HCT116 (cell line): Measurements from ENCODE around the gene DHRS4L2. TPM values are rescaled to one million over a fixed set of nuclear protein-coding genes. Genes with fewer than 3 reads are reported as not detected.
"Not testable (repeated sequence)": the region's sequence is repeated elsewhere in the genome, so short reads cannot be mapped to it uniquely, and the experiment has no call there.

Experiments used
- ATAC-seq: fragments of 200-7000 bp; cut with Tn5 transposase; 2 replicates; pipeline ENCODE4 v1.9.1; 2020; ENCODE audit warnings: mild to moderate bottlenecking, moderate library complexity
- BruUV-seq: library from RNA; stranded (reverse); fragments of 400-500 nt; replicated peaks from 2 replicates; lab custom pipeline; 2021; lab: Mats Ljungman, UMichigan
- CTCF ChIA-PET: fragments of 300-600 bp; sonication (Branson Sonifier 250); formaldehyde crosslinking; loops from one replicate; lab custom pipeline; 2021; ENCODE audit warnings: antibody characterized with exemption; lab: Charles Lee
- POLR2A ChIA-PET: fragments of 300-600, 350-600 bp; sonication (Branson Sonifier 250); formaldehyde crosslinking; loops from one replicate; lab custom pipeline; 2021; ENCODE audit warnings: antibody characterized with exemption; lab: Charles Lee
- RAD21 ChIA-PET, 2 experiments: fragments of 300-600 bp; sonication (Branson Sonifier 250); formaldehyde crosslinking; loops; one replicate each; lab custom pipeline; 2023; ENCODE audit warnings: low total read pairs in 2 of 2; ENCODE audit not compliant: uncharacterized antibody in 2 of 2, unreplicated experiment in 2 of 2, low non-redundant PET in 1 of 2; lab: Charles Lee
- DNase-seq: peaks from one replicate; pipeline ENCODE4 v3.0.0-alpha.2; 2010; ENCODE audit warnings: low read depth, low spot score
- H2AFZ ChIP-seq: fragments of 200-600 bp; shearing (Covaris generic), sonication (generic); 2 replicates; pipeline ENCODE4 v1.6.1; 2017; ENCODE audit warnings: low read depth, mixed run types, mixed read lengths, antibody characterized with exemption, low read length; ENCODE audit not compliant: poor library complexity, severe bottlenecking
- H3K27ac ChIP-seq: 2 replicates; pipeline ENCODE4 v1.5.1; 2012; ENCODE audit warnings: low read depth, low read length
- H3K27me3 ChIP-seq: fragments of 200-600 bp; sonication (generic); 2 replicates; pipeline ENCODE4 v1.6.1; 2016; ENCODE audit warnings: mixed run types, low read length, mixed read lengths; ENCODE audit not compliant: insufficient read depth
- H3K36me3 ChIP-seq, 2 experiments: fragments of 200-500 bp in 1 of 2; fragments of 200-600 bp in 1 of 2; sonication (Bioruptor generic) in 1 of 2; sonication (generic) in 1 of 2; 2 replicates each; pipeline versions ENCODE4 v1.5.1 to v1.6.1; 2014 to 2016; ENCODE audit warnings: low read length in 2 of 2, inconsistent platforms in 1 of 2, mixed read lengths in 1 of 2, mixed run types in 1 of 2; ENCODE audit not compliant: insufficient read depth in 2 of 2, control insufficient read depth in 1 of 2
- H3K4me1 ChIP-seq, 2 experiments: fragments of 200-600 bp in 1 of 2; sonication (generic) in 1 of 2; 2 replicates each; pipeline versions ENCODE4 v1.5.1 to v1.6.1; 2012 to 2017; ENCODE audit warnings: low read length in 2 of 2, inconsistent platforms in 1 of 2, mild to moderate bottlenecking in 1 of 2, mixed read lengths in 1 of 2, mixed run types in 1 of 2, moderate library complexity in 1 of 2; ENCODE audit not compliant: insufficient read depth in 2 of 2, control insufficient read depth in 1 of 2
- H3K4me2 ChIP-seq: fragments of 200-600 bp; sonication (generic); 2 replicates; pipeline ENCODE4 v1.6.1; 2017; ENCODE audit warnings: mixed run types, low read length, mixed read lengths
- H3K4me3 ChIP-seq, 2 experiments: fragments of 200-600 bp in 1 of 2; sonication (generic) in 1 of 2; replicated peaks in 1 of 2; 2 replicates each; pipeline ENCODE4 v1.5.1; 2011 to 2016; ENCODE audit warnings: low read length in 2 of 2, control low read depth in 1 of 2, low read depth in 1 of 2, mild to moderate bottlenecking in 1 of 2, mixed read lengths in 1 of 2, mixed run types in 1 of 2
- H3K79me2 ChIP-seq: fragments of 200-600 bp; sonication (generic); 2 replicates; pipeline ENCODE4 v1.6.1; 2017; ENCODE audit warnings: mild to moderate bottlenecking, mixed run types, low read length, moderate library complexity, mixed read lengths; ENCODE audit not compliant: insufficient read depth
- H3K9ac ChIP-seq: fragments of 200-600 bp; sonication (generic); 2 replicates; pipeline ENCODE4 v1.6.1; 2016; ENCODE audit warnings: low read length, mixed read lengths
- H3K9me2 ChIP-seq: fragments of 200-600 bp; sonication (generic), shearing (Covaris generic); 2 replicates; pipeline ENCODE4 v1.6.1; 2017; ENCODE audit warnings: mixed run types, mild to moderate bottlenecking, moderate library complexity; ENCODE audit not compliant: insufficient read depth
- H3K9me3 ChIP-seq, 2 experiments: fragments of 200-500 bp in 1 of 2; fragments of 200-600 bp in 1 of 2; sonication (Bioruptor generic) in 1 of 2; sonication (generic) in 1 of 2; 2 replicates each; pipeline ENCODE4 v1.6.1; 2014 to 2017; ENCODE audit warnings: low read length in 2 of 2, mixed read lengths in 2 of 2, inconsistent platforms in 1 of 2, low read depth in 1 of 2, mild to moderate bottlenecking in 1 of 2, mixed run types in 1 of 2, moderate library complexity in 1 of 2; ENCODE audit not compliant: control insufficient read depth in 1 of 2, insufficient read depth in 1 of 2
- H4K20me1 ChIP-seq: fragments of 200-600 bp; sonication (generic), shearing (Covaris generic); 2 replicates; pipeline ENCODE4 v1.6.1; 2017; ENCODE audit warnings: mixed run types, mild to moderate bottlenecking, moderate library complexity; ENCODE audit not compliant: insufficient read depth
- CBX3 ChIP-seq: IDR thresholded peaks from 2 replicates; pipeline ENCODE4 v1.6.1; 2012; ENCODE audit warnings: low read depth
- ELF1 ChIP-seq: IDR thresholded peaks from 2 replicates; pipeline ENCODE4 v1.6.1; 2012; ENCODE audit warnings: low read depth, borderline replicate concordance
- EZH2phosphoT487 ChIP-seq: fragments of 200-600 bp; IDR thresholded peaks from 2 replicates; pipeline ENCODE4 v1.6.1; 2018; ENCODE audit warnings: antibody characterized with exemption, borderline replicate concordance
- JUND ChIP-seq: IDR thresholded peaks from 2 replicates; pipeline ENCODE4 v1.6.1; 2012
- MAX ChIP-seq: IDR thresholded peaks from 2 replicates; pipeline ENCODE4 v1.6.1; 2012
- POLR2A ChIP-seq: IDR thresholded peaks from 2 replicates; pipeline ENCODE4 v1.7.0; 2011; ENCODE audit warnings: borderline replicate concordance; ENCODE audit not compliant: insufficient read depth, insufficient read length; ENCODE audit errors: extremely low read depth
- POLR2AphosphoS5 ChIP-seq: IDR thresholded peaks from 2 replicates; pipeline ENCODE4 v1.6.1; 2011; ENCODE audit warnings: mild to moderate bottlenecking, low read depth, low read length, moderate library complexity
- RAD21 ChIP-seq: IDR thresholded peaks from 2 replicates; pipeline ENCODE4 v1.6.1; 2012; ENCODE audit warnings: low read depth, mild to moderate bottlenecking
- SIN3A ChIP-seq: IDR thresholded peaks from 2 replicates; pipeline ENCODE4 v1.6.1; 2012; ENCODE audit warnings: low read depth
- SRF ChIP-seq: IDR thresholded peaks from 2 replicates; pipeline ENCODE4 v1.6.1; 2012; ENCODE audit warnings: low read depth
- TCF7L2 ChIP-seq: IDR thresholded peaks from 2 replicates; pipeline ENCODE4 v1.7.0; 2011; ENCODE audit warnings: borderline replicate concordance, inconsistent platforms; ENCODE audit not compliant: insufficient read depth, insufficient read length; ENCODE audit errors: extremely low read depth
- YY1 ChIP-seq: IDR thresholded peaks from 2 replicates; pipeline ENCODE4 v1.6.1; 2011; ENCODE audit warnings: low read length, low read depth, moderate library complexity, mild to moderate bottlenecking; ENCODE audit not compliant: insufficient replicate concordance; ENCODE audit errors: extremely low read depth
- ZFX ChIP-seq: fragments of 450-650 bp; IDR thresholded peaks from 2 replicates; pipeline ENCODE4 v1.6.1; 2017
- intact Hi-C: fragments of 100-400 bp; cut with micrococcal nuclease; formaldehyde crosslinking; loops from 2 replicates; pipeline ENCODE4 v1.10.0; 2022
- total RNA-seq: library from RNA; stranded (reverse); gene quantifications from one replicate; pipeline ENCODE4 v1.2.1, GENCODE V29; 2021; ENCODE audit not compliant: unreplicated experiment
- TF ChIP-seq, protein P1 (sequence below), 3 experiments: fragments of 200-600 bp in 1 of 3; sonication (generic) in 1 of 3; IDR thresholded peaks in 2 of 3; conservative IDR thresholded peaks in 1 of 3; 2 replicates each; pipeline ENCODE4 v1.5.1; 2012 to 2017; ENCODE audit warnings: low read depth in 2 of 3, low read length in 2 of 3, antibody characterized with exemption in 1 of 3, borderline replicate concordance in 1 of 3, control low read depth in 1 of 3, mild to moderate bottlenecking in 1 of 3, mixed read lengths in 1 of 3, mixed run types in 1 of 3, moderate library complexity in 1 of 3; ENCODE audit not compliant: insufficient read depth in 1 of 3

DHRS4L2 gene
- total RNA-seq, 1 experiment from 2014 or later = 18.6 TPM

DNA sequence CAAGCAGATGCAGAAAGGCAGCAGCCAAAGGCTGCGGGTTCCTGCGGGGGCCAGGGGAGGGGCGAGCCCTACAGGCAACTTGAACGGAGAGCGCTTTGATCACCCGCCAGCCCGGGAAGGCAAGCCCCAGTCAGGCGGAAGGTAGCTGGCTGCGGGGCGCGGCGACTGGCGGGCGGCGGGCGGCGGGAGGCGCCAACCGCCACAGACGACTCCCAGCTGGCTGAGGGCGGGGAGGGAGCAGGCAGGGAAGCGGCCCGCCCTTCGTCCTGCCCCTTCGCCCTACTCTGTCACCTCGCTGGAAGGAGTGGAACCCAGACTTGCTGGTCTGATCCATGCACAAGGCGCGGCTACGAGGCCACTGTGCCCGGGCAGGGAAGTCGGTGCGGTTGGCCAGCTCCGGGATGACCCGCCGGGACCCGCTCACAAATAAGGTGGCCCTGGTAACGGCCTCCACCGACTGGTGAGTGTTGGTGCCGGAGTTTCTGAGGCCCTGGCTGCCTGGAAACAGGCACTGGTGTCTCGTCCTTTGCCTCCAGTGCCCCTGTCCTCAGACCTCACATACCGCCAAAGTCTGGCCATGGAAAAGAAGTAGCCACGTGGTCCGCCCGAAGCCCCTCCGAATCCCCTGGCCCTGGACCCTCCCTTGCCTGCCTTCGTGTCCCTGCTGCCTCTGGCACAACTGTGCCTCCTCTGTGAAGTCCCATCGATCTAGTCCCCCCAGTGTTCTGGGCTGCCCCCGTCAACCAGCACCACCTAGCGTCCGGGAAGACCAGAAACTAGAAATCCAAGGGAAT is 47.6 kb downstream of the DHRS4L2 start:
- POLR2A ChIA-PET = interaction anchor here (1.2 kb wide), 1 partner anchor 110 kb away, joined by 3 read pairs; the partner anchor contains the start of gene PSME2
- intact Hi-C loops = loop anchor here (5.0 kb wide), 1 partner anchor 49 kb away; the partner anchor contains the start of gene DHRS4L2
- TSS peak; percentile 85 for BruUV-seq

GRCh38 chr14:24036963-24037657 is 48.4 kb downstream of the DHRS4L2 start:
- BruUV-seq, H3K27me3 ChIP-seq, H4K20me1 ChIP-seq, H3K9me2 ChIP-seq, RAD21 ChIA-PET, H3K36me3 ChIP-seq, DNase-seq, H3K9me3 ChIP-seq, H2AFZ ChIP-seq, CTCF ChIA-PET, ATAC-seq, H3K79me2 ChIP-seq: not testable (repeated sequence)
- POLR2A ChIA-PET = interaction anchor here (1.2 kb wide), 1 partner anchor 110 kb away, joined by 3 read pairs; the partner anchor contains the start of gene PSME2
- H3K27ac ChIP-seq = peak overlapping the region; percentile 94
- H3K4me3 ChIP-seq = peak overlapping the region; percentile 63 to 70
- intact Hi-C loops = loop anchor here (5.0 kb wide), 1 partner anchor 50 kb away; the partner anchor contains the start of gene DHRS4L2
- peaks cover 11 to 26% of the 10 kb centered on the region in 2 experiments; a peak in 3 of 4 replicates for H3K4me1 ChIP-seq
- peak overlapping the region; percentile 89 for H3K4me2 ChIP-seq
- peak overlapping the region; percentile 70 for H3K9ac ChIP-seq

More for the DNA sequence above, 47.6 kb downstream of the DHRS4L2 start:
- H3K4me3 ChIP-seq = peak overlapping the region; percentile 63 to 70
- CTCF ChIA-PET = interaction anchor here (1.0 kb wide), 1 partner anchor 72 kb away, joined by 3 read pairs; no protein-coding TSS in a partner anchor
- H3K36me3 ChIP-seq = no peaks in the 10 kb centered on the region
- no peaks in the 10 kb centered on the region for H3K79me2 ChIP-seq
- H3K9ac ChIP-seq = peak overlapping the region; percentile 70
- ATAC-seq (peak; percentile 91), DNase-seq (peak; percentile 65)
- peak overlapping the region; percentile 89 for H3K4me2 ChIP-seq
- H3K9me2 ChIP-seq = no peaks in the 10 kb centered on the region
- peak overlapping the region; percentile 33 for H2AFZ ChIP-seq
- H4K20me1 ChIP-seq = no peaks in the 10 kb centered on the region
- H3K4me1 ChIP-seq = peaks cover 11 to 26% of the 10 kb centered on the region in 2 experiments; a peak in 3 of 4 replicates
- H3K27me3 ChIP-seq = no peaks in the 10 kb centered on the region
- TF ChIP-seq ELF1 = no peak
- TF ChIP-seq JUND = no peak
- TF ChIP-seq MAX = peak; percentile 34; the same call in 1 of the 2 replicates
- peak; percentile 72 for TF ChIP-seq ZFX
- no peak for TF ChIP-seq SRF
- TF ChIP-seq, protein P1, sequence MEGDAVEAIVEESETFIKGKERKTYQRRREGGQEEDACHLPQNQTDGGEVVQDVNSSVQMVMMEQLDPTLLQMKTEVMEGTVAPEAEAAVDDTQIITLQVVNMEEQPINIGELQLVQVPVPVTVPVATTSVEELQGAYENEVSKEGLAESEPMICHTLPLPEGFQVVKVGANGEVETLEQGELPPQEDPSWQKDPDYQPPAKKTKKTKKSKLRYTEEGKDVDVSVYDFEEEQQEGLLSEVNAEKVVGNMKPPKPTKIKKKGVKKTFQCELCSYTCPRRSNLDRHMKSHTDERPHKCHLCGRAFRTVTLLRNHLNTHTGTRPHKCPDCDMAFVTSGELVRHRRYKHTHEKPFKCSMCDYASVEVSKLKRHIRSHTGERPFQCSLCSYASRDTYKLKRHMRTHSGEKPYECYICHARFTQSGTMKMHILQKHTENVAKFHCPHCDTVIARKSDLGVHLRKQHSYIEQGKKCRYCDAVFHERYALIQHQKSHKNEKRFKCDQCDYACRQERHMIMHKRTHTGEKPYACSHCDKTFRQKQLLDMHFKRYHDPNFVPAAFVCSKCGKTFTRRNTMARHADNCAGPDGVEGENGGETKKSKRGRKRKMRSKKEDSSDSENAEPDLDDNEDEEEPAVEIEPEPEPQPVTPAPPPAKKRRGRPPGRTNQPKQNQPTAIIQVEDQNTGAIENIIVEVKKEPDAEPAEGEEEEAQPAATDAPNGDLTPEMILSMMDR (IDR thresholded peaks at IDR 0.05 in 2 of 3, conservative IDR thresholded peaks at IDR 0.05 in 1 of 3; ENCODE audit: borderline replicate concordance in 1 of 3, insufficient read depth in 1 of 3, low read depth in 2 of 3, low read length in 2 of 3) = peak; percentile 50 to 88 (median 79); a peak in 5 of 6 replicates
- peak; percentile 69 for TF ChIP-seq YY1
- peak; percentile 92 for TF ChIP-seq TCF7L2
- TF ChIP-seq POLR2AphosphoS5 = peak; percentile 88
- peak; percentile 54 for TF ChIP-seq RAD21
- no peak for TF ChIP-seq EZH2phosphoT487
- TF ChIP-seq POLR2A = peak; percentile 72
- no peak for TF ChIP-seq SIN3A
- TF ChIP-seq CBX3 = peak; percentile 60
- peaks cover 0 to 9% of the 10 kb centered on the region in 2 experiments; a peak in 1 of 4 replicates for H3K9me3 ChIP-seq
- RAD21 ChIA-PET = interaction anchor here in 1 of 2 experiments (0.6 kb wide), 1 partner anchor 73 kb away, joined by 4 read pairs; no protein-coding TSS in a partner anchor
- peak overlapping the region; percentile 94 for H3K27ac ChIP-seq
